ENCODE data around the gene DYRK1B. TPM values are rescaled to one million over a fixed set of nuclear protein-coding genes. Genes with fewer than 3 reads are reported as not detected.

DYRK1B gene
- polyA plus RNA-seq, 1 of the 3 experiments (the other 2 are of a cell fraction), result 17.2 TPM

DNA sequence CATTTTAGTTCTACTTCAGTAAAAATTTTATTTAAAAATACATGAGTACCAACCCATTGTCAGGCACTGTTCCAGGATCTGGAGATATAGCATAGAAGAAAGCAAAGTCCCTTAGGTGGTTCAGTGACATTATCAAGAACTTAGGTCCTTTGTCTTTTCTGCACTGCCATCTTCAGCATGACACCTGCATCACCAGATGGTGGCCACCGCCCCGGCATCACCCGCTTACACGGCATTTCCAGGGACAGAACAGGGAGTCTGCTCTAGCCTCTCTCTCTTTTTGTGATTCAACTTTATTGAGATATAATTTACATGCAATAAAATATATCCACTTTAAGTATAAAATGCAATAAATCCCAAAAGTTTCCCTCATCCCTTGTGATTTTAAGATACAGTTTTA is 23.5 kb downstream of the DYRK1B start:
- H3K9me2 ChIP-seq, result no peaks in the 10 kb centered on the region
- WGBS (ENCODE audit: low lambda C conversion rate), result 40% methylated on average over 4 of the region's 4 CpGs
- H4K20me1 ChIP-seq (ENCODE audit: insufficient read depth), result no peaks in the 10 kb centered on the region
- no peak overlapping the region for H3K27ac ChIP-seq (ENCODE audit: low read depth in 2 of 2, low read length in 1 of 2)
- H3F3A ChIP-seq (replicated peaks; ENCODE audit: insufficient read depth), result no peaks in the 10 kb centered on the region
- no peak overlapping the region for H2AFZ ChIP-seq (ENCODE audit: low read depth)
- no peaks in the 10 kb centered on the region for H3K4me1 ChIP-seq (ENCODE audit: control insufficient read depth in 1 of 2, insufficient read depth in 2 of 2, low read depth in 1 of 2, low read length in 1 of 2)
- no peak overlapping the region for H3K4me2 ChIP-seq
- no peaks in the 10 kb centered on the region for H3K27me3 ChIP-seq (ENCODE audit: insufficient read depth)
- no peak for TF ChIP-seq EP300 (IDR thresholded peaks at IDR 0.05; ENCODE audit: borderline replicate concordance in 1 of 2, low read depth in 1 of 2, low read length in 1 of 2)
- TF ChIP-seq, protein P1, sequence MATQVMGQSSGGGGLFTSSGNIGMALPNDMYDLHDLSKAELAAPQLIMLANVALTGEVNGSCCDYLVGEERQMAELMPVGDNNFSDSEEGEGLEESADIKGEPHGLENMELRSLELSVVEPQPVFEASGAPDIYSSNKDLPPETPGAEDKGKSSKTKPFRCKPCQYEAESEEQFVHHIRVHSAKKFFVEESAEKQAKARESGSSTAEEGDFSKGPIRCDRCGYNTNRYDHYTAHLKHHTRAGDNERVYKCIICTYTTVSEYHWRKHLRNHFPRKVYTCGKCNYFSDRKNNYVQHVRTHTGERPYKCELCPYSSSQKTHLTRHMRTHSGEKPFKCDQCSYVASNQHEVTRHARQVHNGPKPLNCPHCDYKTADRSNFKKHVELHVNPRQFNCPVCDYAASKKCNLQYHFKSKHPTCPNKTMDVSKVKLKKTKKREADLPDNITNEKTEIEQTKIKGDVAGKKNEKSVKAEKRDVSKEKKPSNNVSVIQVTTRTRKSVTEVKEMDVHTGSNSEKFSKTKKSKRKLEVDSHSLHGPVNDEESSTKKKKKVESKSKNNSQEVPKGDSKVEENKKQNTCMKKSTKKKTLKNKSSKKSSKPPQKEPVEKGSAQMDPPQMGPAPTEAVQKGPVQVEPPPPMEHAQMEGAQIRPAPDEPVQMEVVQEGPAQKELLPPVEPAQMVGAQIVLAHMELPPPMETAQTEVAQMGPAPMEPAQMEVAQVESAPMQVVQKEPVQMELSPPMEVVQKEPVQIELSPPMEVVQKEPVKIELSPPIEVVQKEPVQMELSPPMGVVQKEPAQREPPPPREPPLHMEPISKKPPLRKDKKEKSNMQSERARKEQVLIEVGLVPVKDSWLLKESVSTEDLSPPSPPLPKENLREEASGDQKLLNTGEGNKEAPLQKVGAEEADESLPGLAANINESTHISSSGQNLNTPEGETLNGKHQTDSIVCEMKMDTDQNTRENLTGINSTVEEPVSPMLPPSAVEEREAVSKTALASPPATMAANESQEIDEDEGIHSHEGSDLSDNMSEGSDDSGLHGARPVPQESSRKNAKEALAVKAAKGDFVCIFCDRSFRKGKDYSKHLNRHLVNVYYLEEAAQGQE (IDR thresholded peaks at IDR 0.05; ENCODE audit: low read depth, low read length), result no peak
- no peak for TF ChIP-seq GABPA (IDR thresholded peaks at IDR 0.05; ENCODE audit: low read depth)
- no peak for TF ChIP-seq PBX3 (IDR thresholded peaks at IDR 0.05)
- no peak for TF ChIP-seq RFX5 (IDR thresholded peaks at IDR 0.05; ENCODE audit: low read length)
- TF ChIP-seq, protein P2, sequence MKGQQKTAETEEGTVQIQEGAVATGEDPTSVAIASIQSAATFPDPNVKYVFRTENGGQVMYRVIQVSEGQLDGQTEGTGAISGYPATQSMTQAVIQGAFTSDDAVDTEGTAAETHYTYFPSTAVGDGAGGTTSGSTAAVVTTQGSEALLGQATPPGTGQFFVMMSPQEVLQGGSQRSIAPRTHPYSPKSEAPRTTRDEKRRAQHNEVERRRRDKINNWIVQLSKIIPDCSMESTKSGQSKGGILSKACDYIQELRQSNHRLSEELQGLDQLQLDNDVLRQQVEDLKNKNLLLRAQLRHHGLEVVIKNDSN (IDR thresholded peaks at IDR 0.05; ENCODE audit: borderline replicate concordance, low read depth), result no peak
- no peak for TF ChIP-seq POLR2AphosphoS5 (IDR thresholded peaks at IDR 0.05; ENCODE audit: low read depth, low read length)
- no peak for TF ChIP-seq EZH2phosphoT487 (IDR thresholded peaks at IDR 0.05; ENCODE audit: borderline replicate concordance, low read depth)
- TF ChIP-seq, protein P3, sequence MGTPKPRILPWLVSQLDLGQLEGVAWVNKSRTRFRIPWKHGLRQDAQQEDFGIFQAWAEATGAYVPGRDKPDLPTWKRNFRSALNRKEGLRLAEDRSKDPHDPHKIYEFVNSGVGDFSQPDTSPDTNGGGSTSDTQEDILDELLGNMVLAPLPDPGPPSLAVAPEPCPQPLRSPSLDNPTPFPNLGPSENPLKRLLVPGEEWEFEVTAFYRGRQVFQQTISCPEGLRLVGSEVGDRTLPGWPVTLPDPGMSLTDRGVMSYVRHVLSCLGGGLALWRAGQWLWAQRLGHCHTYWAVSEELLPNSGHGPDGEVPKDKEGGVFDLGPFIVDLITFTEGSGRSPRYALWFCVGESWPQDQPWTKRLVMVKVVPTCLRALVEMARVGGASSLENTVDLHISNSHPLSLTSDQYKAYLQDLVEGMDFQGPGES (IDR thresholded peaks at IDR 0.05; ENCODE audit: low read depth, low read length), result no peak
- no peak for TF ChIP-seq TEAD4 (IDR thresholded peaks at IDR 0.05; ENCODE audit: borderline replicate concordance, insufficient read depth)
- no peak for TF ChIP-seq JUND (IDR thresholded peaks at IDR 0.05)
- TF ChIP-seq, protein P4, sequence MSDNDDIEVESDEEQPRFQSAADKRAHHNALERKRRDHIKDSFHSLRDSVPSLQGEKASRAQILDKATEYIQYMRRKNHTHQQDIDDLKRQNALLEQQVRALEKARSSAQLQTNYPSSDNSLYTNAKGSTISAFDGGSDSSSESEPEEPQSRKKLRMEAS (IDR thresholded peaks at IDR 0.05; ENCODE audit: low read depth), result no peak
- TF ChIP-seq NRF1 (IDR thresholded peaks at IDR 0.05; ENCODE audit: low read depth, low read length), result no peak
- no peak for TF ChIP-seq CTCF (IDR thresholded peaks at IDR 0.05)
- no peak for TF ChIP-seq FOXJ3 (CRISPR knock-in tag; IDR thresholded peaks at IDR 0.05)
- POLR2A ChIA-PET, result no interaction called here
- H3K36me3 ChIP-seq (replicated peaks in 1 of 2; ENCODE audit: control insufficient read depth in 1 of 2, insufficient read depth in 2 of 2, low read length in 1 of 2), result no peaks in the 10 kb centered on the region
- H3K9ac ChIP-seq, result no peak overlapping the region
- no peaks in the 10 kb centered on the region for H3K79me2 ChIP-seq (ENCODE audit: insufficient read depth)
- no peak overlapping the region for H3K4me3 ChIP-seq (ENCODE audit: low read depth in 2 of 2, low read length in 1 of 2)
- DNase-seq, result no peak
- no peaks in the 10 kb centered on the region for H3K9me3 ChIP-seq
- CTCF ChIA-PET, result interaction anchor here (1.1 kb wide), 1 partner anchor 34 kb away, joined by 3 read pairs; no protein-coding TSS in a partner anchor

All from SK-N-SH (cell line).